Measurements from ENCODE around the gene JAK3.
"Not testable (repeated sequence)": the region's sequence is repeated elsewhere in the genome, so short reads cannot be mapped to it uniquely, and the experiment has no call there.

Gene JAK3

DNA sequence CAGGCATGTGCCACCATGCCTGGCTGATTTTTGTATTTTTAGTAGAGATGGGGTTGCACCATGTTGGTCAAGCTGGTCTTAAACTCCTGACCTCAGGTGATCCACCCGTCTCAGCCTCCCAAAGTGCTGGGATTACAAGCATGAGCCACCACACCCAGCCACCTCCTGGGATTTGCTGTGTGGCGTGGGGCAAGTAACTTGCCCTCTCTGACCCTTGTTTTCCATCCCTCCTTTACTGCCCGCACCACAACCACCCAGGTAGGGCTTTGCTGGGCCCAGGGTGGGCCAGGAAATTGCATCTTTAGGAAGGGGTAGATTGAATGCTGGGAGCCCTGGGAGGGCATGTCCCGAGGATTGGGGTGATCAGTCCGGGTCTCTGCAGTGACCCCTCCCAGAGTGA lies 64.1 kb downstream of the JAK3 start:
- H3K4me2 ChIP-seq (ENCODE audit: low read length, poor library complexity, severe bottlenecking); H3K14ac ChIP-seq (ENCODE audit: low read length in 2 of 2): not testable (repeated sequence)
- WGBS: 61% methylated on average over 2 of the region's 5 CpGs

DNA sequence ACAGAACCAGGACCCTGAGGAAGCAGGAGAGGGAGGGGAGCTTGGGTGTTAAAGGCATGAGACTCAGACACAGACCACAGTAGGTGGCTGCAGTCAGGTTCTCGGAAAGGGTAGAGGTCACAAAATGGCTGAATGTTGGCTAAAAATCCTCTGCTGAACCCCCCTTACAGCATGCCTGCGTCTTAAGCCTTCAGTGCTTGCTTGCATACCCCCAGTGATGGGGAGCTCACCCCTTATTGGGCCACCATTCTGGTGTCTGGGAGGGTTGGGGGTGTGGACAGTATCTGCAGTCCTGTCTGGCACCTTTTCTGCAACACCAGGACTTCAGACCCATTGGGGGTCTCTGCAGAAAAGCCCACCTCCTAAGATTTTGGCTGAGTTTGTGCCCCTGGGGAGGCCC lies 67.0 kb downstream of the JAK3 start:
- 95% methylated on average over 2 of the region's 2 CpGs for WGBS

More for the DNA sequence above, 64.1 kb downstream of the JAK3 start:
- not testable (repeated sequence) for H3K18ac ChIP-seq (ENCODE audit: low read depth in 1 of 2, low read length in 2 of 2); DNase-seq; H4K91ac ChIP-seq (ENCODE audit: low read length); H2BK120ac ChIP-seq (ENCODE audit: low read depth, low read length); H2AK5ac ChIP-seq (ENCODE audit: low read length, severe bottlenecking); H2BK5ac ChIP-seq (ENCODE audit: low read depth, low read length, poor library complexity, severe bottlenecking); H3K4me1 ChIP-seq (ENCODE audit: control insufficient read depth, insufficient read depth, low read depth, low read length); H3K4me3 ChIP-seq (ENCODE audit: insufficient read depth in 1 of 2, low read depth in 1 of 2, low read length in 2 of 2); H3K23ac ChIP-seq (ENCODE audit: low read length in 2 of 2); H3K4ac ChIP-seq (ENCODE audit: low read depth in 1 of 2, low read length in 2 of 2); H3K36me3 ChIP-seq (ENCODE audit: control insufficient read depth in 1 of 2, insufficient read depth in 2 of 2, low read depth in 1 of 2, low read length in 2 of 2); H3K27ac ChIP-seq (ENCODE audit: low read length, poor library complexity, severe bottlenecking); H3K9me3 ChIP-seq (ENCODE audit: control insufficient read depth, low read length); H2BK15ac ChIP-seq (ENCODE audit: low read depth, poor library complexity, severe bottlenecking); H3K79me1 ChIP-seq (replicated peaks; ENCODE audit: low read length, poor library complexity, severe bottlenecking); H2AFZ ChIP-seq (ENCODE audit: low read depth, low read length); H2BK12ac ChIP-seq (ENCODE audit: low read length in 2 of 2)
- Histone ChIP-seq H3K27me3 (ENCODE audit: control insufficient read depth in 1 of 2, insufficient read depth in 1 of 2, low read length in 2 of 2) (peaks cover 1 to 15% of the 10 kb centered on the region in 2 experiments), H3K9ac (ENCODE audit: low read length) (peak overlapping the region; percentile 51), H4K8ac (ENCODE audit: low read length) (peak overlapping the region; percentile 72)

DNA sequence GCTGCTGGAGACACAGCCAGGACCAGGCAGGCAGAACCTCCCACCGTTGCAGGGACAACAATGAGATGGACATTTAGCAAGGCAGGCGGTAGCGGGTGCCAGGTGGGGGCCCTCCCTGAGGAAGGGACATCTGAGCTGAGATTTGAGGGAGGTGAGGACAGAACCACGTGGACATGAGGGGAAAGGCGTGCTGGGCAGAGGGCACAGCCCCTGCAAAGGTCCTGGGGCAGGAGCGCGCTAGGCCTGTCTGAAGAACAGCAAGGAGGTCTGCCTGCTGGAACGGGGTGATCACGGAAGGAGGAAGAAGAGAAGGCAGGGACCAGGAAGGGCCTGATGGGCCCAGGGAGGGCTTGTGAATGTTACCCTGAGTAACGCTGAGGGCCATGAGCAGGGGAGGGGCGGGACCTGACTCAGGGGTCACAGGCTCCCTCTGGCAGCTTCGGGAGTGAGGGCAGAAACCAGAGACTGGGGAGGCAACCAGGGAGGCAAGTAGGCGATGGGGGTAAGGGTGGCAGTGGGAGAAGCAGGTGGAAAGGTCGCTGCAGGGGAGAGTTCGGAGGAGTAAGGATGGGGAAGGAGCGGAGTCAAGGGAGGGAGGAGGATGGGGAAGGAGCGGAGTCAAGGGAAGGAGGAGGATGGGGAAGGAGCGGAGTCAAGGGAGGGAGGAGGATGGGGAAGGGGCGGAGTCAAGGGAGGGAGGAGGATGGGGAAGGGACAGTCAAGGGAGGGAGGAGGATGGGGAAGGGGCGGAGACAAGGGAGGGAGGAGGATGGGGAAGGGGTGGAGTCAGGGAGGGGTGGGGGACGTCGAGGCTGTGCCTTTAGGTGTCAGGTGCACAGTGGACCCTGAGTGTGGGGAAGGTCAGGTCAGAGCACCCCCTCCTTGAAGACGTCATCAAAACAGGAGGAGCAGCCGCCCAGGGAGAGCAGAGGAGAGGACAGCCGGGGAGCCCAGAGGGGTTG lies 68.5 kb downstream of the JAK3 start:
- DNase-seq: peak; percentile 63
- Histone ChIP-seq H3K18ac (ENCODE audit: low read depth in 1 of 2, low read length in 2 of 2) (peak overlapping the region in 1 of 2 experiments; percentile 1), H3K4me3 (ENCODE audit: insufficient read depth in 1 of 2, low read depth in 1 of 2, low read length in 2 of 2) (peak overlapping the region in 1 of 2 experiments; percentile 70), H3K9ac (ENCODE audit: low read length) (peak overlapping the region; percentile 40), H3K23ac (ENCODE audit: low read length in 2 of 2) (no peak overlapping the region), H2BK15ac (ENCODE audit: low read depth, poor library complexity, severe bottlenecking) (no peak overlapping the region), H2AK5ac (ENCODE audit: low read length, severe bottlenecking) (no peak overlapping the region), H2AFZ (ENCODE audit: low read depth, low read length) (peak overlapping the region; percentile 3), H3K9me3 (ENCODE audit: control insufficient read depth, low read length) (no peaks in the 10 kb centered on the region), H2BK120ac (ENCODE audit: low read depth, low read length) (no peak overlapping the region), H4K91ac (ENCODE audit: low read length) (no peak overlapping the region), H3K4ac (ENCODE audit: low read depth in 1 of 2, low read length in 2 of 2) (no peak overlapping the region), H4K8ac (ENCODE audit: low read length) (no peak overlapping the region), H3K27me3 (ENCODE audit: control insufficient read depth in 1 of 2, insufficient read depth in 1 of 2, low read length in 2 of 2) (peaks cover 3 to 28% of the 10 kb centered on the region in 2 experiments), H3K27ac (ENCODE audit: low read length, poor library complexity, severe bottlenecking) (no peak overlapping the region), H3K4me1 (ENCODE audit: control insufficient read depth, insufficient read depth, low read depth, low read length) (peaks cover 10% of the 10 kb centered on the region), H2BK5ac (ENCODE audit: low read depth, low read length, poor library complexity, severe bottlenecking) (no peak overlapping the region), H3K4me2 (ENCODE audit: low read length, poor library complexity, severe bottlenecking) (no peak overlapping the region), H3K79me1 (replicated peaks; ENCODE audit: low read length, poor library complexity, severe bottlenecking) (no peaks in the 10 kb centered on the region), H3K36me3 (ENCODE audit: control insufficient read depth in 1 of 2, insufficient read depth in 2 of 2, low read depth in 1 of 2, low read length in 2 of 2) (no peaks in the 10 kb centered on the region), H3K14ac (ENCODE audit: low read length in 2 of 2) (no peak overlapping the region), H2BK12ac (ENCODE audit: low read length in 2 of 2) (peak overlapping the region in 1 of 2 experiments; percentile 8)
- 14% methylated on average over 25 of the region's 25 CpGs for WGBS

More for the DNA sequence above, 67.0 kb downstream of the JAK3 start:
- no peak overlapping the region for H2BK12ac ChIP-seq (ENCODE audit: low read length in 2 of 2)
- no peak overlapping the region for H3K9ac ChIP-seq (ENCODE audit: low read length)
- no peak overlapping the region for H2BK120ac ChIP-seq (ENCODE audit: low read depth, low read length)
- H3K4me2 ChIP-seq (ENCODE audit: low read length, poor library complexity, severe bottlenecking): no peak overlapping the region
- peaks cover 0 to 21% of the 10 kb centered on the region in 2 experiments for H3K27me3 ChIP-seq (ENCODE audit: control insufficient read depth in 1 of 2, insufficient read depth in 1 of 2, low read length in 2 of 2)
- H4K8ac ChIP-seq (ENCODE audit: low read length): no peak overlapping the region
- no peak overlapping the region for H3K4ac ChIP-seq (ENCODE audit: low read depth in 1 of 2, low read length in 2 of 2)
- no peak overlapping the region for H3K27ac ChIP-seq (ENCODE audit: low read length, poor library complexity, severe bottlenecking)
- H3K4me3 ChIP-seq (ENCODE audit: insufficient read depth in 1 of 2, low read depth in 1 of 2, low read length in 2 of 2): no peak overlapping the region
- no peak overlapping the region for H2AK5ac ChIP-seq (ENCODE audit: low read length, severe bottlenecking)
- H3K4me1 ChIP-seq (ENCODE audit: control insufficient read depth, insufficient read depth, low read depth, low read length): peaks cover 10% of the 10 kb centered on the region
- H3K23ac ChIP-seq (ENCODE audit: low read length in 2 of 2): no peak overlapping the region
- H3K36me3 ChIP-seq (ENCODE audit: control insufficient read depth in 1 of 2, insufficient read depth in 2 of 2, low read depth in 1 of 2, low read length in 2 of 2): no peaks in the 10 kb centered on the region
- H3K18ac ChIP-seq (ENCODE audit: low read depth in 1 of 2, low read length in 2 of 2): no peak overlapping the region
- DNase-seq: no peak
- no peak overlapping the region for H2AFZ ChIP-seq (ENCODE audit: low read depth, low read length)
- H2BK15ac ChIP-seq (ENCODE audit: low read depth, poor library complexity, severe bottlenecking): peak overlapping the region; percentile 78
- no peak overlapping the region for H2BK5ac ChIP-seq (ENCODE audit: low read depth, low read length, poor library complexity, severe bottlenecking)
- H3K9me3 ChIP-seq (ENCODE audit: control insufficient read depth, low read length): no peaks in the 10 kb centered on the region
- H3K14ac ChIP-seq (ENCODE audit: low read length in 2 of 2): no peak overlapping the region
- no peaks in the 10 kb centered on the region for H3K79me1 ChIP-seq (replicated peaks; ENCODE audit: low read length, poor library complexity, severe bottlenecking)
- H4K91ac ChIP-seq (ENCODE audit: low read length): no peak overlapping the region

DNA sequence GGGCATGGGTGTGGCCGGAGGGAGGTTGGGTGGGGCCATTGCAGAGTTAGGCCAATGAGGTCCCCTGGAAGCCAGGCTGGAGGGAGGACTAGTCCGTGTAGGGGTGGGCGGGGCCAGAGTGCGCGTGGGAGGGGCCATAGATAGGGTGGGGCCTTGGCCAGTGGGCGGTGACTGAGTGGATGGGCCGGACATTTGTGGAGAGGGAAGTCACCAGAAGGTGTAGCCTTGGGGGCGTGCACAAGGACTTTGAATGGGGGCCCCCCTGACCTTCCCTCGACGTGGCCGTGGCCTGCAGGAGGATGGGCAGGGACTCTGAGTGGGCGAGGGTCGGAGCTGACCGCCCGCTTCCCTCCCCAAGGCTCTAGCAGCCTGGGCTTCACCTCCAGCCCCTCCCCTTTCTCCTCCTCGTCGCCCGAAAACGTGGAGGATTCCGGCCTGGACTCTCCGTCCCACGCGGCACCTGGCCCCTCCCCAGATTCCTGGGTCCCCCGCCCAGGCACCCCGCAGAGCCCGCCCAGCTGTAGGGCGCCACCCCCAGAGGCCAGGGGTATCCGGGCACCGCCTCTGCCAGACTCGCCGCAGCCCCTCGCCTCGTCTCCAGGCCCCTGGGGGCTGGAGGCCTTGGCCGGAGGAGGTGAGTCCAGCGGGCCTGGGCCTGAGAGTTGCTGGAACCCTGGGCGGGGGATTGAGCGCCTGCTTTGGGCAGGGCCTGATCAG lies 69.4 kb downstream of the JAK3 start:
- peak overlapping the region in 1 of 2 experiments; percentile 71 for H3K18ac ChIP-seq (ENCODE audit: low read depth in 1 of 2, low read length in 2 of 2)
- no peak overlapping the region for H3K23ac ChIP-seq (ENCODE audit: low read length in 2 of 2)
- WGBS: 8% methylated on average over 30 of the region's 37 CpGs
- H3K14ac ChIP-seq (ENCODE audit: low read length in 2 of 2): no peak overlapping the region
- H3K9ac ChIP-seq (ENCODE audit: low read length): peak overlapping the region; percentile 40
- H3K4me2 ChIP-seq (ENCODE audit: low read length, poor library complexity, severe bottlenecking): peak overlapping the region; percentile 17
- H2BK120ac ChIP-seq (ENCODE audit: low read depth, low read length): no peak overlapping the region
- no peak overlapping the region for H2AK5ac ChIP-seq (ENCODE audit: low read length, severe bottlenecking)
- no peak overlapping the region for H4K91ac ChIP-seq (ENCODE audit: low read length)
- H3K4me3 ChIP-seq (ENCODE audit: insufficient read depth in 1 of 2, low read depth in 1 of 2, low read length in 2 of 2): peak overlapping the region in 1 of 2 experiments; percentile 70
- DNase-seq: peak; percentile 56
- peak overlapping the region; percentile 62 for H2AFZ ChIP-seq (ENCODE audit: low read depth, low read length)
- no peak overlapping the region for H3K27ac ChIP-seq (ENCODE audit: low read length, poor library complexity, severe bottlenecking)
- H3K9me3 ChIP-seq (ENCODE audit: control insufficient read depth, low read length): no peaks in the 10 kb centered on the region
- H3K4ac ChIP-seq (ENCODE audit: low read depth in 1 of 2, low read length in 2 of 2): no peak overlapping the region
- H3K36me3 ChIP-seq (ENCODE audit: control insufficient read depth in 1 of 2, insufficient read depth in 2 of 2, low read depth in 1 of 2, low read length in 2 of 2): no peaks in the 10 kb centered on the region
- peaks cover 10% of the 10 kb centered on the region for H3K4me1 ChIP-seq (ENCODE audit: control insufficient read depth, insufficient read depth, low read depth, low read length)
- no peak overlapping the region for H2BK15ac ChIP-seq (ENCODE audit: low read depth, poor library complexity, severe bottlenecking)
- peak overlapping the region; percentile 32 for H4K8ac ChIP-seq (ENCODE audit: low read length)
- no peaks in the 10 kb centered on the region for H3K79me1 ChIP-seq (replicated peaks; ENCODE audit: low read length, poor library complexity, severe bottlenecking)
- H3K27me3 ChIP-seq (ENCODE audit: control insufficient read depth in 1 of 2, insufficient read depth in 1 of 2, low read length in 2 of 2): peaks cover 3 to 31% of the 10 kb centered on the region in 2 experiments
- no peak overlapping the region for H2BK5ac ChIP-seq (ENCODE audit: low read depth, low read length, poor library complexity, severe bottlenecking)
- H2BK12ac ChIP-seq (ENCODE audit: low read length in 2 of 2): no peak overlapping the region
